Measurements from ENCODE around the gene MRPL36.

MRPL36 gene

DNA sequence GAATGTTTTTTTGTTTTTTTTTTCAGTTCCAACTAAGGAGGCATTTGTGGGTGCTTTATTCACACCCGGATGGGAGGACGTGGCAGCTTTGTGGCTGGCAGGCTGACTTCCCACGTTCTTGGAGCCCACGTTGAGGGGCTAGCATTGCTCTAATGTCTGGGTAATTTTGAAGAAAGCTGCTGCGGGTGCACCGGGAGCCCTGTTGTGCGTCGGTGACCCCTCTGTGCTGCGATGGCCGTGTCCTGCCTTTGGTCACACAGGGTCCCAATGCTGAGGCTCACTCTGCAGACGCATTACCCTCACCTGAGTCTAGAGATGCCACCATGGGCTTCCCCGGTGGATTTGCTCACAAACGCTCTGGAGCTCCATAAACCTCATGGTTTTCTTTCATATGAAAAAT is 35.8 kb upstream of the MRPL36 start:
- no peak for DNase-seq
- H3K9me3 Mint-ChIP-seq: no peaks in the 10 kb centered on the region

DNA sequence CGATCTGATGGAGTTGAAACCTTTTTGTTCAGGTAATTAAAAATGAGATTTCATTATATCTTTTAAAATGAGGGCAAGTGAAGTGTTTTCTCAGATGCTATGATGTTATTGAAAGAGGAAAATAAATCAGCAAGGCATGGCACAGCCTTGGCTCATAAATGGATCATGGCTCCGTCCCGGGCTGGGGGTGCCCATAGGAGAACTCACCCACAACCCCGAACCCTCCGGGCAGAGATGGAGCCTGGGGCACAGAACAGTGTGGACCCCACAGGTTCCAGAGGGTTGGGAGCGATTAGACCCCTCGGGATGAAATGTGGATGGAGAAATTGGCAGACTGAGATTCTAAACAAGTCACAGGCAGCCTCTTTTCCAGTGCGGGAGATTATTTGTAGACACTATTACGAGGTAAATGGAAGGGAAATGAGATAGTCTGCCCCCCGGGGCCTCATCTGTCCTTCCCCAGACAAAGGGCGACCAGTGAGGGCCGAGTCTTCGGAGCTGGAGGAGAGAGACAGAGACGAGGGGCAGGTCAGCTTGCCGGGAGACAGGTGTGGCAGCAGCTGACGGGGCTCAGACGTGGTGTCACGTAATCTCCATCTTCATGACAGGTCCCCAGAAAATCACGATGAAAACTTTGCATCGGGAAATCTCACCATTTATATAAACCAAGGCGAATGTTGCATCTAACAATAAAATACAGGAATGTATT is 35.2 kb upstream of the MRPL36 start:
- Mint-ChIP-seq H3K4me1 (no peaks in the 10 kb centered on the region), H3K27me3 (peaks cover 57% of the 10 kb centered on the region), H3K4me3 (no peak overlapping the region), H3K27ac (no peak overlapping the region), H3K9me3 (no peaks in the 10 kb centered on the region)
- ATAC-seq: no peak
- DNase-seq: no peak

More for the DNA sequence above, 35.8 kb upstream of the MRPL36 start:
- Mint-ChIP-seq H3K27me3 (peaks cover 63% of the 10 kb centered on the region), H3K27ac (no peak overlapping the region), H3K4me3 (no peak overlapping the region), H3K4me1 (no peaks in the 10 kb centered on the region)
- ATAC-seq: no peak

DNA sequence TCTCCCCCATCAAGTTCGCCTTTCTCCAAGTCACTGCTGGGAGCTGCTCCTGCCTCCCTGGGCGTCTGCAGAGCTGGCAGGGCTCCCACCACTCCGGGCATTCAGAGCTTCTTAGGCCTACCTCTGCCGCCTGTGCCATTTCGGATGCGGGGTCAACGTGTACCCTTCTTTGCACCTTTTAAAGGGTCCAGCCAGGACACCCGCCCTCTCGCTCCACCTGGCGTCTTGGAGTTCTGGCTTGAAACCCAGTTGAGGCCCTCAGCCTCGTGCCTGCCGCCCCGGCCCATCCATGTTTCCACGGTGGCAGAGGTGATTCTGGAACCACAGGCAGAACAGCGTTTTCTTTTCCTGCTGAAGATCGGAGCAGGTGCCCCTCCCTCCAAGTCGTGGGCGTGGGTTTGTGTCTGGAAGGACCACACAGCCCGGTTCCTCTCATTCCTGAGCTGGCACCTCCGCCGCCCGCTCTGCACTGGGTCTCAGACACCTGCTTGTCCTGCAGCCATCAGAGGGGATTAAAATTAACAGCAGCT is 34.5 kb upstream of the MRPL36 start:
- DNase-seq (no peak), ATAC-seq (no peak)
- H3K27ac Mint-ChIP-seq: no peak overlapping the region
- no peak overlapping the region for H3K4me3 Mint-ChIP-seq
- no peaks in the 10 kb centered on the region for H3K9me3 Mint-ChIP-seq
- H3K4me1 Mint-ChIP-seq: no peaks in the 10 kb centered on the region
- peaks cover 50% of the 10 kb centered on the region for H3K27me3 Mint-ChIP-seq

DNA sequence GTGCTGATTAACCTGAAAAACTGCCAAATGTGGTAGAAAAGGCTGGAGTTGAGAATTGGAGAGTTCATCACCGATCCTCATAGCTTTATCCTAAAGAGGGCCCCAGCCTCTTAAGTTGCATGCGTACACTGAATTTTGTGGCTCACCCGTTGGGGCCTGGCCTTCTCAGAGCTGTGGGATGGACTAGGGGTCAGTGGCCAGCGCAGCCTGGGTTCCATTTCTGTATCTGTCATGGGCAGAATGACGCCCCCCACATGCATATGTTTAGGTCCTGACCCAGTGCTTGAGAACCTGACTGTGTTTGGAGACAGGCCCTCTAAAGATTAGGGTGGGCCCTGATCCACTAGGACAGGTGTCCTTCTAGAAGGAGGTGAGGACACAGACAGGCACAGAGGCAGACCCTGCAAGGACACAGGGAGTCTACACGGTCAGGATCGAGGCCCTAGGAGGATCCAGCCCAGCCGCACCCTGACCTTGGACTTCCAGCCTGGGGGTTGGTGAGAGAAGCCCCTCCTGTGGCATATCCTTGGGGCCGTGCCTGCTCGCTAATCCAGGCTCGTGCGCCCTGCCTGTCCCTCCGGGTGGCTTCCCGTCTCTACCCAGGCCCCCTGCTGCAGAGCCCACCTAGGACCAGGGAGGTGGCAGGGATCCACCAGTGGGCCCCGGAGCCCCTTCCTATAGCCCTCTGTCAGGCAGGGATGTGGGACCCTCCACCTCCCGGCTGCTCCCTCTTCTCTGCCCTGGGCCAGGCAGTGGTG is 33.8 kb upstream of the MRPL36 start:
- ATAC-seq: peak; percentile 37
- no peak for DNase-seq
- peaks cover 46% of the 10 kb centered on the region for H3K27me3 Mint-ChIP-seq
- peak overlapping the region in 1 of 2 donors; percentile 71 for H3K27ac Mint-ChIP-seq
- no peaks in the 10 kb centered on the region for H3K9me3 Mint-ChIP-seq
- no peak overlapping the region for H3K4me3 Mint-ChIP-seq
- H3K4me1 Mint-ChIP-seq: no peaks in the 10 kb centered on the region

DNA sequence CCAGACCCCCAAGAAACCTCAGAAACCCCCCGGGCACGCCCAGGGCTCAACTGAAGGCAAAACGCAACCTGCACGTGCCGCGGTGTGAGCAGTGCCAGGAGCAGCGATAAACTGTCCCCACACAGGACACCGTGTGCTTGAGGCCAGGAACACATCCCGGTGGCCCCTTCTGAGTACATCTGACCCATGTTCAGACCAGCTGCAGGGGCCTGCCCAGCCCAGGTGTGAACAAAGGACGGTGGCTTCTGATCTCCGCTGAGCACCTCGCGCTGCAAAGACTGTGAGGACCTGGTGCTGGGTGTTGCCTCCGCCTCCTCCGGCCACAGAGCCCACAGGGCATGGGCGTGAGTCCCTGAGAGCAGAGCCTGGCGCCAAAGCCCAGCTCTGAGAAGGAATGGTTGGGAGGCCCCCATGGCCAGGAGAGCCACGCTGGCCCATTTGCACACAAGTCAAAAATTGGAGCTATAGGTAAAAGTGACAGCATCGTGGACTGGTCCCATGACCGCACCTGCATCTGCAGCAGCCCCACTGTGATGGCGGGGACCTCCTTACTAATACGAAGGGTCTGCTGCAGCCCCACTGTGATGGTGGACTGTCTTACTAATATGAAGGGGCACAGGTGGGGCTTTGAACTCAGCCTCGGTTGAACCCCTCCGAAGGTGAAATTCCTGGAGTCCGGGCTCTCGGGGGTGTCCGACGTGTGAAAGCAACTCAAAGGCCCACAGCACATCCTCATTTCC is 33.0 kb upstream of the MRPL36 start:
- H3K27me3 Mint-ChIP-seq: peaks cover 46% of the 10 kb centered on the region

DNA sequence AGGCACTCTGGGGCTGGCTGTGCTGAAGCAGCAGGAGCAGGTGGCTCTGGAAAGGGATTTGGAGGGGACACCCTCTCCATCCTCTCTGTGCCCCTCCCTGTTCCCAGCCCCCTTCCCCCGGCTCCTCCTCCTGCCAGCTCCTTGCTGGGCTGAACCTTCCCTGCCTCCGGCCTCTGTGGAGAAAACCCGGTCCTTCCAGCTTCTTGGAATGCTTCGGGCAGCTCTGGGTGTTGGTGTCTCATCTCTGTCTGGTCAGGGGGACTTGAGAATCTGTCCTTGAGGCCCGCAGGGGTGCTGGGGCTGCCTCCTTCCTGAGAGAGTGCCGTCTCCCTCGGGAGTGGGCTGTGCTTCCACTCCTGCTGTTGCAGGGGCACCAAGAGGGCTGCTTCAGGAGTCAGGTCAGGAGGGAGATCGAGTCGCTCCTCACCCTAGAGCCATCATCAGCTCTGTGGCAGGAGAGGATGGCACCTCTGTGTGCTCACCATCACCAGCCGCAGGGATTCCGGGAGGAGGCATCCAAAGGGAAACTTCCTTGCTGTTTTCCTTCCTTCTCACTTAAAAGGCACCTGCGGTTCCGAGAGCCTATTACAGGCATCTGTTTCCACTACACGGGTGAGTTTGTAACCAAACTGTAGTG is 32.2 kb upstream of the MRPL36 start:
- no peak for ATAC-seq
- Mint-ChIP-seq H3K27me3 (peaks cover 42% of the 10 kb centered on the region), H3K4me1 (peaks cover 7% of the 10 kb centered on the region), H3K9me3 (no peaks in the 10 kb centered on the region), H3K4me3 (no peak overlapping the region), H3K27ac (no peak overlapping the region)
- DNase-seq: no peak

More for the DNA sequence above, 33.0 kb upstream of the MRPL36 start:
- H3K27ac Mint-ChIP-seq: peak overlapping the region in 1 of 2 donors; percentile 79
- no peaks in the 10 kb centered on the region for H3K9me3 Mint-ChIP-seq
- peaks cover 2% of the 10 kb centered on the region for H3K4me1 Mint-ChIP-seq
- no peak for ATAC-seq
- no peak for DNase-seq
- no peak overlapping the region for H3K4me3 Mint-ChIP-seq

DNA sequence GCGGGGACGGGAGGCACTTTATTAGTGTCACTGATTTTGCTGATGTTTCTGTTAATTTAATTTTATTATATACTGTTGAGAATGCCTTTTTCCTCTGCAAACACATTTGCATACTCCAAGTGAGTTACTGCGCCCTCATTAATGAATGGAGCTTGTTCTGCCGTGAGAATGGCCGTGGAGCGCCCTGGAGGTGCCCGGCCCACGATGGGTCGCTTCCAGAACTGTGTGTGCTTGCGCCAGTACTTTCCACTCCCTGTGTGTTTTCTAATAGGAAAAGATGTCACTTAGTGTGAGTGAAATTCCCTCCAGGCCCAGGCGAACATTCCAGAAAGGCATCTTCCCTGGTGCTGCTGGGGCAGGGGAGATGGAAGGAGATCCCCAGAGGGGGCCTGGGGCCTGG is 31.6 kb upstream of the MRPL36 start:
- H3K4me3 Mint-ChIP-seq: no peak overlapping the region
- peak overlapping the region in 1 of 2 donors; percentile 64 for H3K27ac Mint-ChIP-seq
- no peak for DNase-seq
- ATAC-seq: no peak
- no peaks in the 10 kb centered on the region for H3K9me3 Mint-ChIP-seq
- peaks cover 37% of the 10 kb centered on the region for H3K27me3 Mint-ChIP-seq
- peaks cover 7% of the 10 kb centered on the region for H3K4me1 Mint-ChIP-seq

DNA sequence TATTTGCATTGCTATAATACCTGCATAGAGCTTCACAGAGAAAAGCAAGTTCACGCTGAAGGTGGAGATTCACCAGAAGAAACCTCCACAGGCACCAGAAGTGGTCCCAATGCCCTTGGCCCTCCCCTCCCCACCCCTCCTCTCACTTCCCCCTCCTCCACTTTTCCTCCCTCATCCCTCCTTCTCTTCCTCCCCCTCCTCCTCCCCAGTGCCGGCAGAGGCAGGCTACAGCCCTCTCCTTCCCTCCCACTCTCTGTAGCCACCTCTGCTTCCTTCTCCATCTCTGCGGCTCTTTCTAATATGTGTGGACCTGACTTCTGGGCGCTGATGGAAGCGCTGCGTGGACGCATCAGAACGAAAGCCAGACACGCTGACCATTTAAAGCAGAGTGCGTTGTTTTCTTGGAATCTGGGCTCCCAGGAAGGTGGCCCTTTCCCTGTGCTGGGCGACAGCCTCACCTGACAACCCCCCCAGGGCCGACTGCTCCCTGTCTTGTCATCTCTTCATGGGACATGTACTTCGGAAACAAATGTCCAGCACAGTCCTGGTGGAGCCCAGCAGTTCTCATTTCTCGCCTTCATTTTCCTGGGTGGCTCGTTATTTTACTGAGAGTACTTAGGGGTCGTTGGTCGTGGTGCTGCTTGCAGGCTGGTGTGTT is 31.1 kb upstream of the MRPL36 start:
- peaks cover 7% of the 10 kb centered on the region for H3K4me1 Mint-ChIP-seq
- ATAC-seq: no peak
- no peak for DNase-seq
- H3K27me3 Mint-ChIP-seq: peaks cover 31% of the 10 kb centered on the region
- no peak overlapping the region for H3K4me3 Mint-ChIP-seq
- no peaks in the 10 kb centered on the region for H3K9me3 Mint-ChIP-seq
- H3K27ac Mint-ChIP-seq: peak overlapping the region in 1 of 2 donors; percentile 64

DNA sequence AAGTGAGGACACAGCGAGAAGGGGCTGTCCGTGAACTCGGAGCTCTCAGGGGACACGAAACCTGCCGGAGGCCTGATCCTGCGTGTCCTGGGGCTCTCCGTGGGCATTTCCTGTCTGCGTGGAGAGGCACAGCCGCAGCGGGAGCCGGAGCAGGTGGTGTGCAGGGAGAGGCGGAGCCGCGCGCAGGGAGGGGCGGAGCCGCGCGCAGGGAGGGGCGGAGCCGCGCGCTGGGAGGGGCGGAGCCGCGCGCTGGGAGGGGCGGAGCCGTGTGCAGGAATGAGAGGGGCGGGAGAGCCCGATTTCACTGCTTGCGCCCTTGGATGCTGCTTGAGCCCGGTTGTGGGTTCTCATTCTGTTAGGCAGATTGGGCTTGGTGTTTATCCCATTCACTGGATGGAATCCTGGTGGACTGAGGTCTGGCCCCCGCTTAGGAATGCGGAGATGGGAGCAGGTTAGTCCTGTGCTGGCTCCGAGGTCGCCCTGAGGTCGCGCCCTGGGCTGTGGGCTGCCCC is 28.3 kb upstream of the MRPL36 start:
- peaks cover 12% of the 10 kb centered on the region for H3K27me3 Mint-ChIP-seq
- peaks cover 7% of the 10 kb centered on the region for H3K4me1 Mint-ChIP-seq
- peak overlapping the region in 1 of 2 donors; percentile 29 for H3K4me3 Mint-ChIP-seq
- no peak for DNase-seq
- no peak overlapping the region for H3K27ac Mint-ChIP-seq
- no peaks in the 10 kb centered on the region for H3K9me3 Mint-ChIP-seq
- ATAC-seq: peak; percentile 31

DNA sequence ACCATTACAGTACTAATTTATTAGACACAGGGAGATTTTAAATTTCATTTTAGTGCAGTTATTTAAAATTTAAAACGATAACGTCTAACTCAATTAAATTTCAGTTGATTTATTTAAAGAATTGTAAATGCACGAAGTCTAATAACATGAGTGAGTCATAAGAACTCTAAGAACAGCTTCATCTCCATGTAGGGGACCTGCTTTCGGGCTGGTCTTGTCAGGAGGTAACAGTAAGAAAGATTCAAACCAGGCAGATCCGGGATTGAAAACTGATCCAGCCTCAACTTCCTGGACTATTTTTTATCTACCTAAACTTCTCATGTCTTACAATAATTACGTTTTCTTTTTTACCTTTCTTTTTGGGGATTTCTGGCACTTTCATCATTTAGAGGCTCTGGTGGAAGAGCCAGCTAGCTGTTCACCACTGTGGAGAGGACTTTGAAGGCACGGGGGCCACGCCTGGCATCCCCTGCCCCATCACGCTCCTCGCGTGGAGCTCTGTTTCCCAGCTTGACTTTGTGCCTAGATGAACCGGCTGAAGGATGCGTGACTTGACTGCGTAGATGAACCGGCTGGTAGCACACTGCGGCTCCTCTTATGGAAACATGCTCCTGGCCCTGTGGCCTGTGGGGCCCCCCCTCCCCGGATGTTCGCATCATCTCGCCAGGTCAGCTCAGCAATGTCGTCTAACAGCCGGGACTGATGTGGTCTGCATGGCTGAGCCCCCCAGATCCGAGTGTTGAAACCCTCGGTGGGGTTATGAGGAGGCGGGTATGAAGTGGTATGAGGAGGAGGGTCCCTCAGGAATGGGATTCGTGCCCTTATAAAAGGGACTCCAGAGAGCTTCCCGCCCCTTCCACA is 27.6 kb upstream of the MRPL36 start:
- ATAC-seq: no peak
- peak overlapping the region in 1 of 2 donors; percentile 39 for H3K4me3 Mint-ChIP-seq
- no peak for DNase-seq
- H3K9me3 Mint-ChIP-seq: no peaks in the 10 kb centered on the region
- H3K27ac Mint-ChIP-seq: peak overlapping the region in 1 of 2 donors; percentile 66
- peaks cover 7% of the 10 kb centered on the region for H3K27me3 Mint-ChIP-seq
- H3K4me1 Mint-ChIP-seq: peaks cover 7% of the 10 kb centered on the region

DNA sequence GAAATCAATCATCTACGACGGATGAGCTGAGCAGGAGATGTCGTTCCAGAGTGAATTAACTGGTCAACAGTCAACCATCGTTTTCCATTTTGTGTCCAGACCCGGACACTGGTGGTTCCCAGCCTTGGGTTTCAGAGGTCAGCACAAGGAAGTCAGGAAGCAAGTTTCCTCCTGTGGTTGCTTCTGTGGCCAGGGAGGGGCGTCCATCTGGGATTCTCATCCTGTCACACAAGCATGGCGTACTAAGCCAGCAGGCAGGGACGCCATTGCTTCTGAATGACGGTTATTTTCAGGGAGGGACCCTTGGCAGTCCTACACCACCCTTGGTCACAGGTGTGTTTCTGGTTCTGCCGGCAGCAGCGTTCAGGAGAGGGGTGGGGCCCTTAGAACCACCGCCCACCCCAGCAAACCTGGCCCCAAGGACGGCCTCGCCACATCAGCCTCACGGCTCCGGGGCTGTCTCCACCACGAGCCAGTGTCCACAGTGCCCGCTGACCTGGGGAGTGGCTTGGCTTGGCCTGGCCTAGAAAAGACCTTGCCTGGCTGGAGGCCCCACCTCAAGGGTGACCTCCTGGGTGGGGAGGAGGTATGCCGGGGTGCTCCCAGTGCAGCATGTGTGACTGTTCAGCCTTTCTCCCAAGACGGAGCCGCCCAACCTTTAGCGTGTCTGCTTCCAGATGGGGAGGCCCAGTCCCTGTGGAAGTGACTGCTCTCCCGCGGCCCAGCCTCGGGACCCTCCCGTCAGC is 26.8 kb upstream of the MRPL36 start:
- ATAC-seq: peak; percentile 15
- H3K27me3 Mint-ChIP-seq: no peaks in the 10 kb centered on the region
- no peak overlapping the region for H3K27ac Mint-ChIP-seq
- H3K4me1 Mint-ChIP-seq: peaks cover 7% of the 10 kb centered on the region
- no peaks in the 10 kb centered on the region for H3K9me3 Mint-ChIP-seq
- no peak overlapping the region for H3K4me3 Mint-ChIP-seq
- no peak for DNase-seq

DNA sequence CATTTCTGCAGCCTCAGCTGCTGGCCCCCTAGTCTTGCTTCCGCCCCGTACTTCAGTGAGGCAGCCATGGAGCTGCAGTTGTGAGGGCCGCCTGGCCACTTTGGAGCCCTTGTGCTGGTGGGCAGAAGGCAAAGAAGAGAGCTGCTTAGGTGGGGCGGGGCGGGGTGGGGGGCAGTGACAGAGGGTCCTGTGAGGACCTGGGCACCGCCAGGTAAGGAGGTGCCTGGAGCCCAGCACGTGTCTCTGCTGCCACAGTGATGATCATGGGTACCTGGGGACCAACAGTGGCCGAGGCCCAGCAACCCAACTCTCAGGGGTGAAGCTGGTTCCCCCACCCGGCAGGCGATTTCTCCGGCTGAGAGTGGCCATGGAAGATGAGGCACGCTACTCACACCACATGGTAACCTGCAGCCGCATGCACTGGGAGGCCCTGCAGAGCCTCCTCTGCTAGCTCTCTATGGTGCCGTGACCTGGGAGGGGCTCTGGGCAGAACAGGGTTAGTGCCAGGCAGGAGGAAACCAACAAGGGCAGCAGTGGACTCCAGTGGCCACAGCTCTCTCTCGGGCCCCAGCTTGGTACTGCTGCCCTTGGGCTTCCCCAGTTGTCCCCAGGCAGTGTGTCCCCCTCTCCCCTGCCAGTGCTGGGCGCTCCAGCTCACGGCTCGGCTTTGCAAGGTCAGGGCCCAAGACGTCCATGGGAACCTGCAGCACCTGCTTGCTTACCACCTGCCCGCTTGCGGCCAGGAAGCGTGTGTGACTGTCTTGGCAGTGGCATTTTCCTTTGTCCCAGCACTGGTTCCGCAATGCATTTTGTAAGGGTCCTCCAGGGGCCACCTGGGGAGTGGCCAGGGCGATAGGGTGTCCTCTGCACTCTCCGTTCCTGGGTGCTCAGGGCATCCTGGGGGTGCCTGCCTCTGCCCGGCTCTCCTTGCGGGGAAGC is 25.5 kb upstream of the MRPL36 start:
- ATAC-seq: no peak
- Mint-ChIP-seq H3K27me3 (no peaks in the 10 kb centered on the region), H3K9me3 (no peaks in the 10 kb centered on the region), H3K4me3 (no peak overlapping the region), H3K27ac (no peak overlapping the region), H3K4me1 (peaks cover 7% of the 10 kb centered on the region)
- no peak for DNase-seq
